ENCODE measurements around the gene MINPP1. TPM values are rescaled to one million over a fixed set of nuclear protein-coding genes. Genes with fewer than 3 reads are reported as not detected.

Gene MINPP1
- total RNA-seq, 1 experiment from 2014 or later: 13.5 TPM

DNA sequence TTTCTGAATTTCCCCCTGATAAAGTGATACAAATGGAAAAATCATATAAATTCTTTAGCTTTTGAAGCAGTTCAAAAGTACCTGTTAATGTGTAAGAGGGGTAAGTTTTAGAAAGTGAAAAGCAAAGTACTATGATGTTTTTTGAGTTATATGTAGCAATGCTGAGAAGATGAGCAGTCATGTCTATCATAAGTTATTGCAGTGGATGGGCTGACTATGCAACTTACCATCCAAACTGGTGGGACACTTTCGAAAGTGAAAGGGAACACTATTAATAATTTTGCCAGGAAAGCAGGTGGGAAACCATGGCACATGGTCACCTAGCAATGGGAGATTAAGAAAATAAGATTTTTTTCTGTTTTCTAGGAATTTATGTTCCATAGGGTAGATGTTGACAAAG lies 4.1 kb downstream of the MINPP1 start:
- peaks cover 6% of the 10 kb centered on the region for H3K4me1 ChIP-seq (ENCODE audit: insufficient read depth, low read length, poor library complexity, severe bottlenecking)
- H3K4me3 ChIP-seq (ENCODE audit: low read depth, low read length, poor library complexity, severe bottlenecking): no peak overlapping the region
- H3K9me3 ChIP-seq (ENCODE audit: low read depth, low read length, poor library complexity, severe bottlenecking): no peaks in the 10 kb centered on the region
- DNase-seq (ENCODE audit: low spot score): no peak
- intact Hi-C loops (cut with micrococcal nuclease; ENCODE audit: unreplicated experiment): no loop called here
- no peak overlapping the region for H3K27ac ChIP-seq (ENCODE audit: low read depth, low read length, poor library complexity, severe bottlenecking)
- BruUV-seq (replicated peaks): no TSS peak
- ChIA-PET POLR2A (ENCODE audit: low non-redundant PET) (no interaction called here), CTCF (no interaction called here)
- no peak for TF ChIP-seq EZH2 (IDR thresholded peaks at IDR 0.05; ENCODE audit: borderline replicate concordance, low read depth, low read length, poor library complexity, severe bottlenecking)
- TF ChIP-seq, protein P1, sequence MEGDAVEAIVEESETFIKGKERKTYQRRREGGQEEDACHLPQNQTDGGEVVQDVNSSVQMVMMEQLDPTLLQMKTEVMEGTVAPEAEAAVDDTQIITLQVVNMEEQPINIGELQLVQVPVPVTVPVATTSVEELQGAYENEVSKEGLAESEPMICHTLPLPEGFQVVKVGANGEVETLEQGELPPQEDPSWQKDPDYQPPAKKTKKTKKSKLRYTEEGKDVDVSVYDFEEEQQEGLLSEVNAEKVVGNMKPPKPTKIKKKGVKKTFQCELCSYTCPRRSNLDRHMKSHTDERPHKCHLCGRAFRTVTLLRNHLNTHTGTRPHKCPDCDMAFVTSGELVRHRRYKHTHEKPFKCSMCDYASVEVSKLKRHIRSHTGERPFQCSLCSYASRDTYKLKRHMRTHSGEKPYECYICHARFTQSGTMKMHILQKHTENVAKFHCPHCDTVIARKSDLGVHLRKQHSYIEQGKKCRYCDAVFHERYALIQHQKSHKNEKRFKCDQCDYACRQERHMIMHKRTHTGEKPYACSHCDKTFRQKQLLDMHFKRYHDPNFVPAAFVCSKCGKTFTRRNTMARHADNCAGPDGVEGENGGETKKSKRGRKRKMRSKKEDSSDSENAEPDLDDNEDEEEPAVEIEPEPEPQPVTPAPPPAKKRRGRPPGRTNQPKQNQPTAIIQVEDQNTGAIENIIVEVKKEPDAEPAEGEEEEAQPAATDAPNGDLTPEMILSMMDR (conservative IDR thresholded peaks at IDR 0.05; ENCODE audit: low read depth, low read length): no peak
- peaks cover 9% of the 10 kb centered on the region for H3K36me3 ChIP-seq (ENCODE audit: insufficient read depth, low read length, poor library complexity, severe bottlenecking)
- no peaks in the 10 kb centered on the region for H3K27me3 ChIP-seq (replicated peaks; ENCODE audit: insufficient read depth, low read depth, low read length, poor library complexity)

- intact Hi-C loops (cut with micrococcal nuclease; ENCODE audit: unreplicated experiment): no loop called here
- Histone ChIP-seq H3K36me3 (ENCODE audit: insufficient read depth, low read length, poor library complexity, severe bottlenecking) (peaks cover 12% of the 10 kb centered on the region), H3K4me3 (ENCODE audit: low read depth, low read length, poor library complexity, severe bottlenecking) (no peak overlapping the region), H3K27me3 (replicated peaks; ENCODE audit: insufficient read depth, low read depth, low read length, poor library complexity) (no peaks in the 10 kb centered on the region), H3K9me3 (ENCODE audit: low read depth, low read length, poor library complexity, severe bottlenecking) (no peaks in the 10 kb centered on the region), H3K4me1 (ENCODE audit: insufficient read depth, low read length, poor library complexity, severe bottlenecking) (peaks cover 6% of the 10 kb centered on the region), H3K27ac (ENCODE audit: low read depth, low read length, poor library complexity, severe bottlenecking) (no peak overlapping the region)
- BruUV-seq (replicated peaks): no TSS peak
- DNase-seq (ENCODE audit: low spot score): no peak
- POLR2A ChIA-PET (ENCODE audit: low non-redundant PET): no interaction called here
- no peak for TF ChIP-seq EZH2 (IDR thresholded peaks at IDR 0.05; ENCODE audit: borderline replicate concordance, low read depth, low read length, poor library complexity, severe bottlenecking)
- TF ChIP-seq, protein P1 (conservative IDR thresholded peaks at IDR 0.05; ENCODE audit: low read depth, low read length): no peak
- CTCF ChIA-PET: no interaction called here
These were observed 5.3 kb downstream of the MINPP1 start for GRCh38 chr10:87510025-87510424.

- H3K27me3 ChIP-seq (replicated peaks; ENCODE audit: insufficient read depth, low read depth, low read length, poor library complexity): no peaks in the 10 kb centered on the region
- TF ChIP-seq EZH2 (IDR thresholded peaks at IDR 0.05; ENCODE audit: borderline replicate concordance, low read depth, low read length, poor library complexity, severe bottlenecking): no peak
- TF ChIP-seq, protein P1 (conservative IDR thresholded peaks at IDR 0.05; ENCODE audit: low read depth, low read length): no peak
- H3K4me3 ChIP-seq (ENCODE audit: low read depth, low read length, poor library complexity, severe bottlenecking): no peak overlapping the region
- BruUV-seq (replicated peaks): no TSS peak
- H3K27ac ChIP-seq (ENCODE audit: low read depth, low read length, poor library complexity, severe bottlenecking): no peak overlapping the region
- no peak for DNase-seq (ENCODE audit: low spot score)
- H3K36me3 ChIP-seq (ENCODE audit: insufficient read depth, low read length, poor library complexity, severe bottlenecking): peaks cover 12% of the 10 kb centered on the region
- H3K9me3 ChIP-seq (ENCODE audit: low read depth, low read length, poor library complexity, severe bottlenecking): no peaks in the 10 kb centered on the region
- POLR2A ChIA-PET (ENCODE audit: low non-redundant PET): no interaction called here
- H3K4me1 ChIP-seq (ENCODE audit: insufficient read depth, low read length, poor library complexity, severe bottlenecking): no peaks in the 10 kb centered on the region
- intact Hi-C loops (cut with micrococcal nuclease; ENCODE audit: unreplicated experiment): no loop called here
- CTCF ChIA-PET: no interaction called here
These were observed 6.8 kb downstream of the MINPP1 start for GRCh38 chr10:87511526-87511925.
